DMS79 (cell line): ENCODE measurements around the gene MRAS.
"Not testable (repeated sequence)": the region's sequence is repeated elsewhere in the genome, so short reads cannot be mapped to it uniquely, and the experiment has no call there.

Source experiments
- DNase-seq: peaks from one replicate; lab custom pipeline; 2025; lab: John Stamatoyannopoulos, UW

The MRAS gene

GRCh38 chr3:138445236-138445635 lies 96.9 kb downstream of the MRAS start:
- no peak for DNase-seq

GRCh38 chr3:138445654-138446053 lies 97.3 kb downstream of the MRAS start:
- no peak for DNase-seq

GRCh38 chr3:138448631-138449030 lies 100.3 kb downstream of the MRAS start:
- no peak for DNase-seq

GRCh38 chr3:138449490-138449889 lies 101.1 kb downstream of the MRAS start:
- DNase-seq = no peak

- no peak for DNase-seq
These were observed 101.8 kb downstream of the MRAS start for GRCh38 chr3:138450181-138450580.

GRCh38 chr3:138450704-138451424 lies 102.5 kb downstream of the MRAS start:
- DNase-seq = no peak

- DNase-seq = no peak
These were observed 103.3 kb downstream of the MRAS start for GRCh38 chr3:138451595-138452162.

GRCh38 chr3:138452436-138452835 lies 104.1 kb downstream of the MRAS start:
- no peak for DNase-seq

- not testable (repeated sequence) for DNase-seq
These were observed 105.6 kb downstream of the MRAS start for GRCh38 chr3:138453940-138454339.
